Activated CD8-positive, alpha-beta memory T cell treated with anti-CD3 and anti-CD28 coated beads for 36 hours (primary cell): ENCODE measurements around the gene MED6. TPM values are rescaled to one million over a fixed set of nuclear protein-coding genes. Genes with fewer than 3 reads are reported as not detected.

ENCODE experiments used
- total RNA-seq, 2 experiments: library from RNA; stranded (reverse); gene quantifications; one replicate each; pipeline ENCODE4 v1.2.3, GENCODE V29; 2021

The MED6 gene
- total RNA-seq, 2 experiments from 2014 or later, result 57.1 to 58.3 TPM

Other genes starting within 250 kb of the MED6 start
- 10 to 100 TPM; 87.2 to 91.3 TPM for gene COX16, start 241.0 kb downstream of the MED6 start, total RNA-seq
- gene SYNJ2BP, start 183.6 kb downstream of the MED6 start, total RNA-seq, result 1 to 10 TPM; 4.4 to 4.8 TPM
- gene ADAM21, start 148.5 kb downstream of the MED6 start, total RNA-seq, result under 1 TPM; 0.15 to 0.27 TPM
- gene ADAM20, start 65.7 kb downstream of the MED6 start, total RNA-seq, result under 1 TPM; 0.08 to 0.15 TPM
- gene TTC9, start 41.3 kb upstream of the MED6 start, total RNA-seq, result 1 to 10 TPM; 5.6 to 5.7 TPM
- 1 to 10 TPM; 5.5 to 5.7 TPM for gene MAP3K9, start 208.9 kb upstream of the MED6 start, total RNA-seq